Pons (tissue), 1 donor: Measurements from ENCODE around the gene BAIAP2.

Experiments
- DNase-seq: peaks from one replicate; pipeline ENCODE4 v3.0.0-alpha.2; 2016; ENCODE audit warnings: low spot score

Gene BAIAP2

GRCh38 chr17:81052199-81052997 is 17.4 kb downstream of the BAIAP2 start:
- DNase-seq, result no peak

- no peak for DNase-seq
Measured at GRCh38 chr17:81053041-81053970, 18.4 kb downstream of the BAIAP2 start.

GRCh38 chr17:81054308-81054707 is 19.4 kb downstream of the BAIAP2 start:
- no peak for DNase-seq

GRCh38 chr17:81054881-81055370 is 20.0 kb downstream of the BAIAP2 start:
- no peak for DNase-seq

GRCh38 chr17:81056312-81056711 is 21.4 kb downstream of the BAIAP2 start:
- DNase-seq, result no peak

GRCh38 chr17:81057079-81057730 is 22.3 kb downstream of the BAIAP2 start:
- no peak for DNase-seq

GRCh38 chr17:81057777-81058176 is 22.8 kb downstream of the BAIAP2 start:
- no peak for DNase-seq

- no peak for DNase-seq
Measured at GRCh38 chr17:81058263-81058871, 23.4 kb downstream of the BAIAP2 start.

GRCh38 chr17:81059026-81059425 is 24.1 kb downstream of the BAIAP2 start:
- DNase-seq, result no peak

GRCh38 chr17:81060416-81060815 is 25.5 kb downstream of the BAIAP2 start:
- no peak for DNase-seq

- no peak for DNase-seq
Measured at GRCh38 chr17:81061027-81061735, 26.2 kb downstream of the BAIAP2 start.

- no peak for DNase-seq
Measured at GRCh38 chr17:81062014-81062780, 27.2 kb downstream of the BAIAP2 start.

GRCh38 chr17:81063106-81064093 is 28.4 kb downstream of the BAIAP2 start:
- no peak for DNase-seq

GRCh38 chr17:81064678-81065475 is 29.9 kb downstream of the BAIAP2 start:
- DNase-seq, result no peak

GRCh38 chr17:81065500-81065899 is 30.5 kb downstream of the BAIAP2 start:
- no peak for DNase-seq

- DNase-seq, result no peak
Measured at GRCh38 chr17:81066072-81066471, 31.1 kb downstream of the BAIAP2 start.

- no peak for DNase-seq
Measured at GRCh38 chr17:81066771-81067315, 31.9 kb downstream of the BAIAP2 start.

- DNase-seq, result no peak
Measured at GRCh38 chr17:81067391-81067811, 32.5 kb downstream of the BAIAP2 start.
